ENCODE data around the gene SMIM14.
A peak's percentile ranks its signal among the peaks of the same experiment; 100 is the strongest.
"Not testable (repeated sequence)": the region's sequence is repeated elsewhere in the genome, so short reads cannot be mapped to it uniquely, and the experiment has no call there.

GRCh38 chr4:39532237-39532636 lies 106.4 kb downstream of the SMIM14 start:
- TF ChIP-seq ZFP36 (IDR thresholded peaks at IDR 0.05; ENCODE audit: low read depth, low read length, partially characterized antibody), result peak; percentile 34
- TF ChIP-seq ZNF592 (IDR thresholded peaks at IDR 0.05); CTCF (IDR thresholded peaks at IDR 0.05 in 2 of 3, conservative IDR thresholded peaks at IDR 0.05 in 1 of 3; ENCODE audit: insufficient read depth in 2 of 3, low read depth in 1 of 3, low read length in 3 of 3); SFPQ (IDR thresholded peaks at IDR 0.05; ENCODE audit: low read depth, low read length); ATF3 (IDR thresholded peaks at IDR 0.05); ATF3 (CRISPR knock-in tag; conservative IDR thresholded peaks at IDR 0.05); E2F4 (CRISPR knock-in tag; IDR thresholded peaks at IDR 0.05; ENCODE audit: low read depth); ZNF695 (CRISPR knock-in tag; IDR thresholded peaks at IDR 0.05): not testable (repeated sequence)

Measured in K562 (cell line).